Esophagus muscularis mucosa (tissue), 4 donors: ENCODE measurements around the gene ZC3H6. TPM values are rescaled to one million over a fixed set of nuclear protein-coding genes. Genes with fewer than 3 reads are reported as not detected.

Experiments
- DNase-seq: peaks from one replicate; pipeline ENCODE4 v3.0.0-alpha.2; 2017; ENCODE audit errors: extremely low spot score
- H3K27ac ChIP-seq, 4 donors: fragments of 200-600 bp; sonication (generic); replicated peaks in 1 of 4; 1 replicate in 3 of 4; 2 replicates in 1 of 4; pipeline ENCODE4 v1.5.1; 2016 to 2019; ENCODE audit warnings: mild to moderate bottlenecking in 1 of 4
- H3K27me3 ChIP-seq, 4 donors: fragments of 200-600 bp; sonication (generic); one replicate each; pipeline versions ENCODE4 v1.5.1 to v1.6.0; 2016 to 2019
- H3K36me3 ChIP-seq, 4 donors: fragments of 200-600 bp; sonication (generic); one replicate each; pipeline ENCODE4 v1.5.1; 2016 to 2019
- H3K4me1 ChIP-seq, 4 donors: fragments of 200-600 bp; sonication (generic); one replicate each; pipeline ENCODE4 v1.5.1; 2016 to 2019
- H3K4me3 ChIP-seq, 4 donors: fragments of 200-600 bp; sonication (generic); 1 replicate in 2 of 4; 2 replicates in 2 of 4; pipeline ENCODE4 v1.5.1; 2016 to 2019; ENCODE audit warnings: mild to moderate bottlenecking in 4 of 4, moderate library complexity in 1 of 4
- H3K9me3 ChIP-seq, 4 donors: fragments of 200-600 bp; sonication (generic); 1 replicate in 3 of 4; 2 replicates in 1 of 4; pipeline ENCODE4 v1.5.1; 2016 to 2019
- EP300 ChIP-seq: sonication (generic); formaldehyde crosslinking; IDR thresholded peaks from one replicate; pipeline ENCODE4 v1.6.1; 2017; ENCODE audit warnings: antibody characterized with exemption
- POLR2A ChIP-seq: fragments of 450-650 bp; IDR thresholded peaks from one replicate; pipeline ENCODE4 v1.6.1; 2017; ENCODE audit warnings: antibody characterized with exemption, moderate library complexity, mild to moderate bottlenecking, low read depth
- POLR2AphosphoS5 ChIP-seq, 2 donors: sonication (generic); formaldehyde crosslinking; IDR thresholded peaks; one replicate each; pipeline ENCODE4 v1.6.1; 2017; ENCODE audit warnings: antibody characterized with exemption in 2 of 2
- whole genome bisulfite sequencing: methylation state at CpG from one replicate; pipeline ENCODE4 v1.1.5; 2018; 5-methylcytosine and 5-hydroxymethylcytosine counted together
- intact Hi-C: fragments of 100-400 bp; cut with DNase I; formaldehyde crosslinking; loops from one replicate; pipeline ENCODE4 v1.15.1; 2023
- total RNA-seq, 4 donors: library from RNA; depleted of rRNA; stranded (reverse); fragments of >200 nt; gene quantifications; one replicate each; pipeline versions ENCODE4 v1.1.0 to v1.2.1, GENCODE V29; 2016
- TF ChIP-seq, protein P1 (sequence below), 3 experiments: fragments of 200-600 bp in 2 of 3; fragments of 450-650 bp in 1 of 3; sonication (generic) in 2 of 3; IDR thresholded peaks; one replicate each; pipeline ENCODE4 v1.5.1; 2017 to 2019; ENCODE audit warnings: antibody characterized with exemption in 3 of 3, mild to moderate bottlenecking in 2 of 3, moderate library complexity in 1 of 3

The ZC3H6 gene
- total RNA-seq = 10 to 100 TPM; 12.8 to 22.0 (median 16.8) TPM

GRCh38 chr2:112275311-112275886 is at the start of gene ZC3H6:
Gene ZC3H6 (plus strand): TSS chr2:112275597. CDS start chr2:112275995, 398 bp downstream.
- H3K4me1 ChIP-seq = peaks cover 9 to 26% (median 15%) of the 10 kb centered on the region in 4 donors

DNA sequence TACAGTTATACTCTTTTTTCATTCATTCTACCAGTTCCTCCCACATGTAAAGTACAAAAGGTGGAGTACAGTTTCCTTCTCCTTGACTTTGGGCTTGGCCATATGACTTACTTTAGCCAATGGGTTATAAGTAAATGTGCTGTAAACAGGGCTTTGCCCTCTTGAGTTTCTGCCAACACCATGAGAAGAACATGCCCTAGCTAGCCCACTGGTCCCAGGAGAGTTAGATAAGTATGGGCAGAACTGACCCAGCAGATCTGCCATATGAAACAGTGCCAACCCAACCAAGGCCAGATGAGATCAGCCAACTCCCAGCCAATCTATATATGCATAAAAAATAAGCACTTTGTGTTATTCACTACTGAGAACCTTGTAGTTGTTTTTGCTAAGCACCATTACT is 46.0 kb upstream of the ZC3H6 start:
- Histone ChIP-seq H3K27me3 (no peaks in the 10 kb centered on the region), H3K27ac (no peak overlapping the region), H3K4me1 (no peaks in the 10 kb centered on the region), H3K9me3 (no peaks in the 10 kb centered on the region), H3K36me3 (peaks cover 0 to 30% (median 16%) of the 10 kb centered on the region in 4 donors), H3K4me3 (no peak overlapping the region)
- no peak for TF ChIP-seq POLR2AphosphoS5 (IDR thresholded peaks at IDR 0.05)
- intact Hi-C loops = no loop called here
- no peak for DNase-seq

More at GRCh38 chr2:112275311-112275886, at the start of gene ZC3H6:
- under 1% methylated on average over 44 of the region's 60 CpGs for WGBS
- TF ChIP-seq POLR2A (peak; percentile 79), EP300 (no peak), POLR2AphosphoS5 (IDR thresholded peaks at IDR 0.05) (peak; percentile 97 to 98)
- TF ChIP-seq, protein P1, sequence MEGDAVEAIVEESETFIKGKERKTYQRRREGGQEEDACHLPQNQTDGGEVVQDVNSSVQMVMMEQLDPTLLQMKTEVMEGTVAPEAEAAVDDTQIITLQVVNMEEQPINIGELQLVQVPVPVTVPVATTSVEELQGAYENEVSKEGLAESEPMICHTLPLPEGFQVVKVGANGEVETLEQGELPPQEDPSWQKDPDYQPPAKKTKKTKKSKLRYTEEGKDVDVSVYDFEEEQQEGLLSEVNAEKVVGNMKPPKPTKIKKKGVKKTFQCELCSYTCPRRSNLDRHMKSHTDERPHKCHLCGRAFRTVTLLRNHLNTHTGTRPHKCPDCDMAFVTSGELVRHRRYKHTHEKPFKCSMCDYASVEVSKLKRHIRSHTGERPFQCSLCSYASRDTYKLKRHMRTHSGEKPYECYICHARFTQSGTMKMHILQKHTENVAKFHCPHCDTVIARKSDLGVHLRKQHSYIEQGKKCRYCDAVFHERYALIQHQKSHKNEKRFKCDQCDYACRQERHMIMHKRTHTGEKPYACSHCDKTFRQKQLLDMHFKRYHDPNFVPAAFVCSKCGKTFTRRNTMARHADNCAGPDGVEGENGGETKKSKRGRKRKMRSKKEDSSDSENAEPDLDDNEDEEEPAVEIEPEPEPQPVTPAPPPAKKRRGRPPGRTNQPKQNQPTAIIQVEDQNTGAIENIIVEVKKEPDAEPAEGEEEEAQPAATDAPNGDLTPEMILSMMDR (IDR thresholded peaks at IDR 0.05) = peak in 2 of 3 experiments; percentile 24 to 28
- H3K4me3 ChIP-seq = peak within 1 kb of the TSS; percentile 76 to 92 (median 78)
- H3K36me3 ChIP-seq = no peaks in the 10 kb centered on the region
- peak within 1 kb of the TSS; percentile 97 to 99 (median 99) for H3K27ac ChIP-seq
- H3K27me3 ChIP-seq = no peaks in the 10 kb centered on the region
- intact Hi-C loops = no loop called here
- peak; percentile 100 for DNase-seq
- no peaks in the 10 kb centered on the region for H3K9me3 ChIP-seq

DNA sequence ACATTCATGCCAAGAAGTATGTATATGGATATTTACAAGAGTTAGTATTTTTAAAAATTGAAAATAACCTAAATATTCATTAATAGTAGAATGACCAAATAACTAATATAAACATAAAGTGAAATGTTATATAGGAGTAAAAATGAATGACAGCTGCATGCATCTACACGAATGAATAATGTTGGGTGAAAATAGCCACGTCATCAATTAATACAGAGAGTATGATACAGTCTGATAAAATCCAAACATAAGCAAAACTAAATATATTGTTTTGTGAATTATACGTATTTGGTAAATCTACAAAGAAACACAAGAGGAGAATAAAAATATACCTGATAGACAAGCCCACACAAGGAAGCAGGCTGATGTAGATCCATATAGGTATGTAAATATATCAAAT is 45.0 kb upstream of the ZC3H6 start:
- no peaks in the 10 kb centered on the region for H3K9me3 ChIP-seq
- no peak overlapping the region for H3K27ac ChIP-seq
- DNase-seq = no peak
- TF ChIP-seq POLR2A (no peak), POLR2AphosphoS5 (IDR thresholded peaks at IDR 0.05) (no peak)
- H3K36me3 ChIP-seq = peaks cover 0 to 40% (median 19%) of the 10 kb centered on the region in 4 donors
- no peaks in the 10 kb centered on the region for H3K27me3 ChIP-seq
- H3K4me1 ChIP-seq = no peaks in the 10 kb centered on the region
- WGBS = 95% methylated on average over 3 of the region's 3 CpGs
- H3K4me3 ChIP-seq = no peak overlapping the region
- intact Hi-C loops = no loop called here

DNA sequence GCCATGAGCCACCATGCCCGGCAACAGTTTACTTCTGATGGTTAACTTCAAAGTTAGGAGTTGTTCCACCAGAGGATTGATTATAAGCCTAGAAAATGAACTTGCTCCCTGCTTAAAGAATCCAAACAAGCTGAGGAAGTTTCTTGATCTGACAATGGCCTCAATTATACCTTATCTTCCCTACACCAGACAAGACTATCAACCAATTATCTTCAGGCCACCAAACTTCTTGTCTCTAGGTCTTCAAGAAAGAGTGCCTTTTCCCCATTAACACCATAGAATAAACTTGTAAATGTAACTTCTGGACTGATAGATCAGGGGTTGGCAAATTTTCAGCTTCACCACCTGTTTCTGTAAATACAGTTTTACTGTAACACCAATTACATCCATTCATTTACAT is 35.5 kb upstream of the ZC3H6 start:
- DNase-seq = no peak
- intact Hi-C loops = no loop called here
- Histone ChIP-seq H3K4me3 (no peak overlapping the region), H3K27me3 (no peaks in the 10 kb centered on the region), H3K4me1 (no peaks in the 10 kb centered on the region), H3K36me3 (peaks cover 11 to 28% (median 14%) of the 10 kb centered on the region in 4 donors), H3K27ac (no peak overlapping the region), H3K9me3 (no peaks in the 10 kb centered on the region)
- TF ChIP-seq POLR2A (no peak), EP300 (no peak), POLR2AphosphoS5 (IDR thresholded peaks at IDR 0.05) (no peak)
- TF ChIP-seq, protein P1 (IDR thresholded peaks at IDR 0.05) = no peak
- WGBS = 100% methylated on average over 1 of the region's 1 CpG

DNA sequence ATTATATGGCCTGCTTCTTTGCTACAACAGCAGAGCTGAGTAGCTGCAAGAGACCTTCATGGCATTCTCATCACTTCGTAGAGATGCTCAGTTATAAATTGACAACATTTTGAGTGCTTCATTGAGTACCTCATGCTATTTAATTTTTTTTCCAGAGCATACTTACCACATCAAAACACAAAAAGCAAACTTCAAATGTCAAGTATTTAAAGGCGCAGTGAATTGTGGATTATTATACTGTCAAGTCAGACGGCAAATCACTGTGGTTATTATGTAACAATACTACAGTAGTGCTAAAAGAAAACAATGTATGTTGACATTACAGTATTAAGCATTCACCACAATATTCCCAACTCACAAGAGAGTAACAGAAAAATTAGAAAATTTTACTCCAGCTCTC is 33.0 kb upstream of the ZC3H6 start:
- Histone ChIP-seq H3K27me3 (no peaks in the 10 kb centered on the region), H3K36me3 (peaks cover 0 to 32% (median 10%) of the 10 kb centered on the region in 4 donors), H3K4me3 (no peak overlapping the region), H3K9me3 (no peaks in the 10 kb centered on the region), H3K4me1 (no peaks in the 10 kb centered on the region), H3K27ac (no peak overlapping the region)
- WGBS = 82% methylated on average over 3 of the region's 3 CpGs
- intact Hi-C loops = no loop called here
- no peak for DNase-seq
- TF ChIP-seq, protein P1 (IDR thresholded peaks at IDR 0.05) = no peak
- TF ChIP-seq EP300 (no peak), POLR2A (no peak), POLR2AphosphoS5 (IDR thresholded peaks at IDR 0.05) (no peak)

GRCh38 chr2:112243233-112243632 is 32.2 kb upstream of the ZC3H6 start:
- H3K27ac ChIP-seq = no peak overlapping the region
- no peaks in the 10 kb centered on the region for H3K4me1 ChIP-seq
- intact Hi-C loops = no loop called here
- no peaks in the 10 kb centered on the region for H3K9me3 ChIP-seq
- WGBS = 97% methylated on average over 4 of the region's 4 CpGs
- TF ChIP-seq EP300 = no peak
- TF ChIP-seq, protein P1 (IDR thresholded peaks at IDR 0.05) = no peak
- no peak for TF ChIP-seq POLR2A
- TF ChIP-seq POLR2AphosphoS5 (IDR thresholded peaks at IDR 0.05) = no peak
- peaks cover 0 to 36% (median 16%) of the 10 kb centered on the region in 4 donors for H3K36me3 ChIP-seq
- no peak overlapping the region for H3K4me3 ChIP-seq
- DNase-seq = no peak
- no peaks in the 10 kb centered on the region for H3K27me3 ChIP-seq
